ENCODE results near the gene CCL13. TPM values are rescaled to one million over a fixed set of nuclear protein-coding genes. Genes with fewer than 3 reads are reported as not detected.

The CCL13 gene
- polyA plus RNA-seq, 1 donor from 2014 or later = not detected

GRCh38 chr17:34398990-34399389 lies 42.7 kb downstream of the CCL13 start:
- Histone ChIP-seq H3K9me3 (ENCODE audit: low read length) (no peaks in the 10 kb centered on the region), H3K9me2 (ENCODE audit: insufficient read depth, low read length) (no peaks in the 10 kb centered on the region), H3K79me2 (replicated peaks; ENCODE audit: insufficient read depth, low read length) (no peaks in the 10 kb centered on the region), H4K20me1 (ENCODE audit: insufficient read depth) (no peaks in the 10 kb centered on the region), H3K27ac (ENCODE audit: low read length) (no peak overlapping the region), H3F3A (ENCODE audit: insufficient read depth, low read length, poor library complexity, severe bottlenecking) (no peaks in the 10 kb centered on the region), H2AFZ (ENCODE audit: low read depth, low read length) (no peak overlapping the region), H3K27me3 (ENCODE audit: insufficient read depth, low read depth, low read length) (no peaks in the 10 kb centered on the region), H3K4me2 (ENCODE audit: low read length) (no peak overlapping the region), H3K9ac (ENCODE audit: low read length) (no peak overlapping the region), H3K36me3 (ENCODE audit: insufficient read depth, low read length) (no peaks in the 10 kb centered on the region), H3K4me3 (ENCODE audit: low read length) (no peak overlapping the region)
- TF ChIP-seq MXI1 (conservative IDR thresholded peaks at IDR 0.05; ENCODE audit: poor library complexity, severe bottlenecking) (no peak), EP300 (conservative IDR thresholded peaks at IDR 0.05; ENCODE audit: poor library complexity, severe bottlenecking) (no peak), POLR2AphosphoS5 (IDR thresholded peaks at IDR 0.05) (no peak), TAF1 (IDR thresholded peaks at IDR 0.05; ENCODE audit: low read depth) (no peak), EZH2 (IDR thresholded peaks at IDR 0.05; ENCODE audit: borderline replicate concordance, insufficient read depth, low read length, poor library complexity, severe bottlenecking) (no peak)

GRCh38 chr17:34399725-34400124 lies 43.4 kb downstream of the CCL13 start:
- Histone ChIP-seq H3K79me2 (replicated peaks; ENCODE audit: insufficient read depth, low read length) (no peaks in the 10 kb centered on the region), H3K27me3 (ENCODE audit: insufficient read depth, low read depth, low read length) (no peaks in the 10 kb centered on the region), H3K4me3 (ENCODE audit: low read length) (no peak overlapping the region), H3K9me2 (ENCODE audit: insufficient read depth, low read length) (no peaks in the 10 kb centered on the region), H2AFZ (ENCODE audit: low read depth, low read length) (no peak overlapping the region), H3F3A (ENCODE audit: insufficient read depth, low read length, poor library complexity, severe bottlenecking) (no peaks in the 10 kb centered on the region), H3K9me3 (ENCODE audit: low read length) (no peaks in the 10 kb centered on the region), H3K36me3 (ENCODE audit: insufficient read depth, low read length) (no peaks in the 10 kb centered on the region), H3K9ac (ENCODE audit: low read length) (no peak overlapping the region), H3K27ac (ENCODE audit: low read length) (no peak overlapping the region), H4K20me1 (ENCODE audit: insufficient read depth) (no peaks in the 10 kb centered on the region), H3K4me2 (ENCODE audit: low read length) (no peak overlapping the region)
- TF ChIP-seq POLR2AphosphoS5 (IDR thresholded peaks at IDR 0.05) (no peak), TAF1 (IDR thresholded peaks at IDR 0.05; ENCODE audit: low read depth) (no peak), MXI1 (conservative IDR thresholded peaks at IDR 0.05; ENCODE audit: poor library complexity, severe bottlenecking) (no peak), EP300 (conservative IDR thresholded peaks at IDR 0.05; ENCODE audit: poor library complexity, severe bottlenecking) (no peak), EZH2 (IDR thresholded peaks at IDR 0.05; ENCODE audit: borderline replicate concordance, insufficient read depth, low read length, poor library complexity, severe bottlenecking) (no peak), RAD21 (conservative IDR thresholded peaks at IDR 0.05) (no peak), SMC3 (conservative IDR thresholded peaks at IDR 0.05; ENCODE audit: poor library complexity) (no peak), CTCF (IDR thresholded peaks at IDR 0.05; ENCODE audit: poor library complexity, severe bottlenecking) (no peak), REST (IDR thresholded peaks at IDR 0.05; ENCODE audit: borderline replicate concordance) (no peak)

Data from neural cell (in vitro differentiated cells).